ENCODE measurements around the gene ARHGEF28.

DNA sequence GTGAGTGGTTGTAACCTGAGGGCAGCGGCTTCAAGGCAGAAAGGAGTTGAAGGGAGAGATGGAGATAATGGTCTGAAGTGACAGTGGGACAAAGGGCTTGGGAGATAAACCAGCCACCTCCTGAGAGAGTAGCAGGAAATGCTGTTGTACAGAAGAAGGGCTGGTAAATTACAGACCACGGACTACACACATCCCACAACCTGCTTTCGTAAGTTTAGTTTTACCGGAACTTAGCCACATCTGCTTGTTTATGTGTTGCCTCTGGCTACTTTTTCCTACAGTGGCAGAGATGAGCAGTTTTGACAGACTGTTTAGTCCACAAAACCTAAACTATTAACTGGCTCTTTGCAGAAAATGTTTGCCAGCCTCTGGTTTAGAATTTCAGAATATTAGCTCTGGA lies 269.5 kb downstream of the ARHGEF28 start:
- TF ChIP-seq, protein P1, sequence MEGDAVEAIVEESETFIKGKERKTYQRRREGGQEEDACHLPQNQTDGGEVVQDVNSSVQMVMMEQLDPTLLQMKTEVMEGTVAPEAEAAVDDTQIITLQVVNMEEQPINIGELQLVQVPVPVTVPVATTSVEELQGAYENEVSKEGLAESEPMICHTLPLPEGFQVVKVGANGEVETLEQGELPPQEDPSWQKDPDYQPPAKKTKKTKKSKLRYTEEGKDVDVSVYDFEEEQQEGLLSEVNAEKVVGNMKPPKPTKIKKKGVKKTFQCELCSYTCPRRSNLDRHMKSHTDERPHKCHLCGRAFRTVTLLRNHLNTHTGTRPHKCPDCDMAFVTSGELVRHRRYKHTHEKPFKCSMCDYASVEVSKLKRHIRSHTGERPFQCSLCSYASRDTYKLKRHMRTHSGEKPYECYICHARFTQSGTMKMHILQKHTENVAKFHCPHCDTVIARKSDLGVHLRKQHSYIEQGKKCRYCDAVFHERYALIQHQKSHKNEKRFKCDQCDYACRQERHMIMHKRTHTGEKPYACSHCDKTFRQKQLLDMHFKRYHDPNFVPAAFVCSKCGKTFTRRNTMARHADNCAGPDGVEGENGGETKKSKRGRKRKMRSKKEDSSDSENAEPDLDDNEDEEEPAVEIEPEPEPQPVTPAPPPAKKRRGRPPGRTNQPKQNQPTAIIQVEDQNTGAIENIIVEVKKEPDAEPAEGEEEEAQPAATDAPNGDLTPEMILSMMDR (IDR thresholded peaks at IDR 0.05): no peak
- no peak for TF ChIP-seq POLR2A (IDR thresholded peaks at IDR 0.05)
